ENCODE measurements around the gene BLOC1S6. TPM values are rescaled to one million over a fixed set of nuclear protein-coding genes. Genes with fewer than 3 reads are reported as not detected.

Gene BLOC1S6
- total RNA-seq, 1 experiment from 2014 or later, result 37.0 TPM

- no peaks in the 10 kb centered on the region for H3K9me3 ChIP-seq
- Mint-ChIP-seq H3K27ac (ENCODE audit: unreplicated experiment) (no peak overlapping the region), H3K4me1 (ENCODE audit: low read depth, unreplicated experiment) (peaks cover 9% of the 10 kb centered on the region), H3K9me3 (ENCODE audit: unreplicated experiment) (no peaks in the 10 kb centered on the region), H3K36me3 (ENCODE audit: insufficient read depth, unreplicated experiment) (no peaks in the 10 kb centered on the region), H3K4me3 (ENCODE audit: unreplicated experiment) (no peak overlapping the region), H3K27me3 (ENCODE audit: insufficient read depth, unreplicated experiment) (no peaks in the 10 kb centered on the region)
- TF ChIP-seq CTCF (IDR thresholded peaks at IDR 0.05; ENCODE audit: insufficient read depth in 1 of 2, low read depth in 1 of 2, low read length in 1 of 2, severe bottlenecking in 1 of 2, unreplicated experiment in 1 of 2), result no peak
- no peak overlapping the region for H3K4me3 ChIP-seq (ENCODE audit: low read depth, low read length)
- H3K36me3 ChIP-seq (ENCODE audit: control insufficient read depth, insufficient read depth, low read length), result no peaks in the 10 kb centered on the region
- POLR2A ChIA-PET, result no interaction called here
- no peaks in the 10 kb centered on the region for H3K27me3 ChIP-seq (replicated peaks; ENCODE audit: control insufficient read depth, insufficient read depth, low read length)
- BruUV-seq (replicated peaks), result no TSS peak
- CTCF ChIA-PET, result interaction anchor here (1.3 kb wide), 1 partner anchor 9 kb away, joined by 3 read pairs; no protein-coding TSS in a partner anchor
- intact Hi-C loops (cut with micrococcal nuclease; ENCODE audit: unreplicated experiment), result no loop called here
- H3K4me1 ChIP-seq, result peaks cover 7% of the 10 kb centered on the region
- DNase-seq, result no peak
Measured at GRCh38 chr15:45650889-45651525, 63.8 kb downstream of the BLOC1S6 start.

GRCh38 chr15:45653702-45654424 is 66.7 kb downstream of the BLOC1S6 start:
- peaks cover 2% of the 10 kb centered on the region for H3K4me1 Mint-ChIP-seq (ENCODE audit: low read depth, unreplicated experiment)
- ChIA-PET CTCF (no interaction called here), POLR2A (no interaction called here)
- no TSS peak for BruUV-seq (replicated peaks)
- Histone ChIP-seq H3K27me3 (replicated peaks; ENCODE audit: control insufficient read depth, insufficient read depth, low read length) (no peaks in the 10 kb centered on the region), H3K4me3 (ENCODE audit: low read depth, low read length) (no peak overlapping the region), H3K4me1 (no peaks in the 10 kb centered on the region; the same call in 1 of the 2 replicates), H3K9me3 (no peaks in the 10 kb centered on the region), H3K36me3 (ENCODE audit: control insufficient read depth, insufficient read depth, low read length) (no peaks in the 10 kb centered on the region)
- no peak overlapping the region for H3K4me3 Mint-ChIP-seq (ENCODE audit: unreplicated experiment)
- H3K27me3 Mint-ChIP-seq (ENCODE audit: insufficient read depth, unreplicated experiment), result no peaks in the 10 kb centered on the region
- no peaks in the 10 kb centered on the region for H3K36me3 Mint-ChIP-seq (ENCODE audit: insufficient read depth, unreplicated experiment)
- no peak for TF ChIP-seq CTCF (IDR thresholded peaks at IDR 0.05; ENCODE audit: insufficient read depth in 1 of 2, low read depth in 1 of 2, low read length in 1 of 2, severe bottlenecking in 1 of 2, unreplicated experiment in 1 of 2)
- no peak for DNase-seq
- H3K9me3 Mint-ChIP-seq (ENCODE audit: unreplicated experiment), result no peaks in the 10 kb centered on the region
- intact Hi-C loops (cut with micrococcal nuclease; ENCODE audit: unreplicated experiment), result no loop called here
- no peak overlapping the region for H3K27ac Mint-ChIP-seq (ENCODE audit: unreplicated experiment)

- no peak overlapping the region for H3K4me3 ChIP-seq (ENCODE audit: low read depth, low read length)
- H3K4me1 Mint-ChIP-seq (ENCODE audit: low read depth, unreplicated experiment), result no peaks in the 10 kb centered on the region
- no peaks in the 10 kb centered on the region for H3K27me3 ChIP-seq (replicated peaks; ENCODE audit: control insufficient read depth, insufficient read depth, low read length)
- POLR2A ChIA-PET, result no interaction called here
- H3K36me3 ChIP-seq (ENCODE audit: control insufficient read depth, insufficient read depth, low read length), result no peaks in the 10 kb centered on the region
- CTCF ChIA-PET, result no interaction called here
- BruUV-seq (replicated peaks), result no TSS peak
- intact Hi-C loops (cut with micrococcal nuclease; ENCODE audit: unreplicated experiment), result no loop called here
- H3K27me3 Mint-ChIP-seq (ENCODE audit: insufficient read depth, unreplicated experiment), result no peaks in the 10 kb centered on the region
- no peaks in the 10 kb centered on the region for H3K9me3 Mint-ChIP-seq (ENCODE audit: unreplicated experiment)
- no peak for DNase-seq
- H3K9me3 ChIP-seq, result no peaks in the 10 kb centered on the region
- H3K36me3 Mint-ChIP-seq (ENCODE audit: insufficient read depth, unreplicated experiment), result no peaks in the 10 kb centered on the region
- no peak overlapping the region for H3K4me3 Mint-ChIP-seq (ENCODE audit: unreplicated experiment)
- TF ChIP-seq CTCF (IDR thresholded peaks at IDR 0.05; ENCODE audit: insufficient read depth in 1 of 2, low read depth in 1 of 2, low read length in 1 of 2, severe bottlenecking in 1 of 2, unreplicated experiment in 1 of 2), result no peak
- H3K4me1 ChIP-seq, result no peaks in the 10 kb centered on the region; the same call in 1 of the 2 replicates
- H3K27ac Mint-ChIP-seq (ENCODE audit: unreplicated experiment), result no peak overlapping the region
Measured at GRCh38 chr15:45654749-45655148, 67.6 kb downstream of the BLOC1S6 start.
